Stimulated activated naive CD8-positive, alpha-beta T cell treated with anti-CD3 and anti-CD28 coated beads, Interleukin-15, amount 100 ng/mL, for 72 hours (primary cell): ENCODE measurements around the gene ZC3H6.
A peak's percentile ranks its signal among the peaks of the same experiment; 100 is the strongest.

ENCODE experiments used
- ATAC-seq: fragments of 150-1000 bp; cut with Tn5 transposase; 2 replicates; pipeline ENCODE4 v1.10.0; 2021; ENCODE audit warnings: mild to moderate bottlenecking, moderate library complexity
- DNase-seq, 2 donors: peaks; one replicate each; pipeline ENCODE4 v3.0.0; 2021 to 2022
- H3K27ac Mint-ChIP-seq, 2 donors: one replicate each; pipeline ENCODE4 v1.8.0; 2022; ENCODE audit warnings: mild to moderate bottlenecking in 2 of 2, mixed read lengths in 2 of 2, moderate library complexity in 2 of 2
- H3K27me3 Mint-ChIP-seq: one replicate; pipeline ENCODE4 v1.8.0; 2022; ENCODE audit warnings: mixed read lengths
- H3K4me1 Mint-ChIP-seq: one replicate; pipeline ENCODE4 v1.8.0; 2022; ENCODE audit warnings: mild to moderate bottlenecking, mixed read lengths
- H3K4me3 Mint-ChIP-seq, 2 donors: one replicate each; pipeline ENCODE4 v1.8.0; 2022; ENCODE audit warnings: mild to moderate bottlenecking in 2 of 2, mixed read lengths in 2 of 2, moderate library complexity in 1 of 2
- H3K9me3 Mint-ChIP-seq, 2 donors: one replicate each; pipeline ENCODE4 v1.8.0; 2022; ENCODE audit warnings: mixed read lengths in 2 of 2

The ZC3H6 gene

DNA sequence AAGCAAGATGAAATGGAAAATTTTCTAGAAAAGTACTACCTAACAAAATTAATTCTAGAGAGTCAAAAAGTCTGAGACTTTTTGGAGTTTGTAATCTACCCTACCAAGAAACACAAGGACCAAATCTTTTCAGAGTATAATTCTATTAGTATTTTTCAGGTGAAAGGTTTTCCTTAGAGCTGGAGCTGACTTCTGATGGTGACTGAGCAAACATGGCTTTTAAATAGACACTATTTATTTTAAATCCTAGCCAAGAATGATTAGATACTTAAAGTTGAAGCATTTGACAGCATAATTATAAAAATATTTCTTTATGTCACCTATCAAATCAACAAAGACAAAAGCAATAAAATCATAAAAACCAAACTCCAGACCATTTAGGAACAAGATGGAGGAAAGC is 26.6 kb downstream of the ZC3H6 start:
- Mint-ChIP-seq H3K4me1 (peaks cover 6% of the 10 kb centered on the region), H3K4me3 (no peak overlapping the region), H3K9me3 (no peaks in the 10 kb centered on the region), H3K27ac (no peak overlapping the region), H3K27me3 (no peaks in the 10 kb centered on the region)
- no peak for DNase-seq
- no peak for ATAC-seq

GRCh38 chr2:112304298-112304941 is 29.0 kb downstream of the ZC3H6 start:
- no peak for DNase-seq
- Mint-ChIP-seq H3K4me3 (no peak overlapping the region), H3K4me1 (peaks cover 5% of the 10 kb centered on the region), H3K27me3 (no peaks in the 10 kb centered on the region), H3K27ac (peak overlapping the region in 1 of 2 donors; percentile 86), H3K9me3 (no peaks in the 10 kb centered on the region)
- ATAC-seq, result no peak

GRCh38 chr2:112305132-112305531 is 29.7 kb downstream of the ZC3H6 start:
- DNase-seq, result no peak
- no peak overlapping the region for H3K27ac Mint-ChIP-seq
- no peaks in the 10 kb centered on the region for H3K27me3 Mint-ChIP-seq
- H3K9me3 Mint-ChIP-seq, result no peaks in the 10 kb centered on the region
- no peak for ATAC-seq
- peaks cover 5% of the 10 kb centered on the region for H3K4me1 Mint-ChIP-seq
- H3K4me3 Mint-ChIP-seq, result no peak overlapping the region

- ATAC-seq, result no peak
- H3K27ac Mint-ChIP-seq, result no peak overlapping the region
- no peaks in the 10 kb centered on the region for H3K4me1 Mint-ChIP-seq
- H3K9me3 Mint-ChIP-seq, result no peaks in the 10 kb centered on the region
- no peak for DNase-seq
- H3K4me3 Mint-ChIP-seq, result no peak overlapping the region
- H3K27me3 Mint-ChIP-seq, result no peaks in the 10 kb centered on the region
These were observed 35.5 kb downstream of the ZC3H6 start for GRCh38 chr2:112310906-112311305.

GRCh38 chr2:112311932-112312331 is 36.5 kb downstream of the ZC3H6 start:
- no peaks in the 10 kb centered on the region for H3K27me3 Mint-ChIP-seq
- no peaks in the 10 kb centered on the region for H3K4me1 Mint-ChIP-seq
- no peak overlapping the region for H3K27ac Mint-ChIP-seq
- ATAC-seq (no peak), DNase-seq (no peak)
- no peaks in the 10 kb centered on the region for H3K9me3 Mint-ChIP-seq
- no peak overlapping the region for H3K4me3 Mint-ChIP-seq

GRCh38 chr2:112312821-112313220 is 37.4 kb downstream of the ZC3H6 start:
- H3K27ac Mint-ChIP-seq, result no peak overlapping the region
- no peaks in the 10 kb centered on the region for H3K9me3 Mint-ChIP-seq
- no peaks in the 10 kb centered on the region for H3K4me1 Mint-ChIP-seq
- H3K27me3 Mint-ChIP-seq, result no peaks in the 10 kb centered on the region
- ATAC-seq, result no peak
- DNase-seq, result no peak
- H3K4me3 Mint-ChIP-seq, result no peak overlapping the region

DNA sequence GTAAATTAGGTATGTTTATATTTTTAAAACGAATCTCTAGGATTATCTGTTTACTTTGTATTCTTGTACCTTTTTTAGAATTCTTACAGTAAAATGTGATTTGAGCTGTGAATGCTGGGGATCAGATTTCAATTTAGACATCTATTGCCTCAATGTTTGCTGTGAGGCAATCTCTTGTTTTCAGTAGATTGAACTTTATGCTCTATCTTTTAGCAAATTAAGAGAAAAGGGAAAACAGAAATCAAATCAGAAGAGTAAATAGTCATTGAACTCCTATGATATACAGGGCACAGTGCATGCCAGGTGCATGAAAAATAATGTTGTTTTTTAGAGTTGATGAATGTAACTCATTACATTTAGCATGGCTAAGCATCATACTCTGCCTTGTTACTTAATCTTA is 39.5 kb downstream of the ZC3H6 start:
- Mint-ChIP-seq H3K4me1 (no peaks in the 10 kb centered on the region), H3K27me3 (no peaks in the 10 kb centered on the region), H3K9me3 (no peaks in the 10 kb centered on the region), H3K27ac (no peak overlapping the region), H3K4me3 (no peak overlapping the region)
- ATAC-seq, result no peak
- no peak for DNase-seq

DNA sequence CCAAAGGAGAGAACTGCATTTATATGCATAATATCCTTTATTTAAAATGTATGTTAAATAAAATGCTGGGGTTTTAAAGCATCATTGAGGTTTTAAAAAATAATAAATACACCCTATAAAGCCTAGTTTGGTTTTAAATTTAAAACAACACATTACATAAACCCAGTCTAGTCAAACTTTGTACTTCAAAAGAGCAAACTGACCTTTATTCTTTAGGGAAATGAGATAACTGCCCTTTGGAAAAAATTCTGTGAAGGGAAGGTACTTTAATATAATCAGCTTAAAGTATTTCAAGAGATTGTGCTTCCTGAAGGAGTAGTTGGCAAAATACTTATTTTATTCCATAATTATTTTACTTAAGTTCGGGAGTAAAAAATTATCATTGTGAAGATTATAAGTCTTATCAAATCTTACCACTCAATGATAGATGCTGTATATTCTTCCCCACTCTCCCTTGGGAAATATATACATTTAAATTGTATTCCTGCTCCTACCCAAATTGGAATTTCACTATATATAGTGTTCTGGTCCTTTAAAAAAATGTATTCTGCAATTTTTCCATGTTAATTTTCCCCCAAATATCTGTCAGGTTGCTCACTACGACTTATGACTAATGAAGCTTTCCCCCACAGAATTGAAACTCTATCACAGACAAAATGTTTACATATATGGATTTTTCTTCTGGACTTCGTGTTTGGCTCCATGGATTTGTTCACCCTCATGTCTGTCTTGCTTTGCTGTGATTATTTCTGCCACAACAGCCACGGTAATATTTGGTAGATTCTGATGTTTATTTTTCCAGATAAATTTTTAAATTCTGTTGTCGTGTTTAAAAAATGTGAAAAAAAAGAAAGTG is 42.1 kb downstream of the ZC3H6 start:
- ATAC-seq (no peak), DNase-seq (no peak)
- Mint-ChIP-seq H3K27ac (no peak overlapping the region), H3K4me1 (no peaks in the 10 kb centered on the region), H3K27me3 (no peaks in the 10 kb centered on the region), H3K4me3 (no peak overlapping the region), H3K9me3 (no peaks in the 10 kb centered on the region)

- DNase-seq (no peak), ATAC-seq (no peak)
- H3K4me3 Mint-ChIP-seq, result no peak overlapping the region
- H3K27ac Mint-ChIP-seq, result no peak overlapping the region
- H3K9me3 Mint-ChIP-seq, result no peaks in the 10 kb centered on the region
- H3K27me3 Mint-ChIP-seq, result no peaks in the 10 kb centered on the region
- no peaks in the 10 kb centered on the region for H3K4me1 Mint-ChIP-seq
These were observed 43.1 kb downstream of the ZC3H6 start for GRCh38 chr2:112318515-112318914.

DNA sequence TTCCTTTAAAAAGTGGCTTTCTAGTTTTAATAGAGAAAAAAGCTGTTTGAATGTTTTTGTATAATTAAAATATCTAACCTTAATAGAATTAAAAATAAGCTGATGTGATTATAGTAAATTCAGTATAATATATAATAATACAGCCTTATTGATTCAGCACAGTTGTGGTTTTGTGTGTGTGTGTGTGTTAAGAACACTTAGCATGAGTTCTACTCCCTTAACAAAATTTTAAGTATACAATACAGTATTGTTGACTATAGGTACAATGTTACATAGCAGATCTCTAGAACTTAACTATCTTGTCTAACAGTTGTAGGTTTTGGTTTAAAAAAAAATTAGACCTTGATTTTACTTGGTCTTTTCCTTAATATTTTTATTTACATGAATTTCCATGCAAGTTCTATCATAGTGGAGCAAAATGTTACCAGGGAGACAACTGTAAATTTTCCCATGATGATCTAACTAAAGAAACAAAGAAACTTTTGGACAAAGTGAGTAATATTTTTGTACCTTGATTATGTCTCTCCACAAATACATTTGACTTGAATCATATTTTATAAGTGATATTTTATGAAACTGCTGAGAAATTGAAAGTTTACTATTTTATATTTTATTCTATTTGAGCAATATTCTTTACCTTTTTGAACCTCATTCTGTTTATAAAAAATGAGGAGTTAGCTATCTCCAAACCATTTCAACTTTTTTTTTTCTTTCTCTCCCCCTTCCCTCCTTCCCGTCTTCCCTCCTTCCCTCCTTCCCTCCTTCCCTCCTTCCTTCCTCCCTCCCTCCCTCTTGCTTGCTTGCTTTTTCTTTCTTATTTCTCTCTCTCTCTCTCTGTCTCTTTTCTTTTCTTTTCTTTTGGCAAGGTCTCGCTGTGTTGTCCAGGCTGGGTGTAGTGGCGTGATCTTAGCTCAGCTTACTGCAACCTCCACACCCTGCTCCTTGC is 46.3 kb downstream of the ZC3H6 start:
- H3K27ac Mint-ChIP-seq, result no peak overlapping the region

DNA sequence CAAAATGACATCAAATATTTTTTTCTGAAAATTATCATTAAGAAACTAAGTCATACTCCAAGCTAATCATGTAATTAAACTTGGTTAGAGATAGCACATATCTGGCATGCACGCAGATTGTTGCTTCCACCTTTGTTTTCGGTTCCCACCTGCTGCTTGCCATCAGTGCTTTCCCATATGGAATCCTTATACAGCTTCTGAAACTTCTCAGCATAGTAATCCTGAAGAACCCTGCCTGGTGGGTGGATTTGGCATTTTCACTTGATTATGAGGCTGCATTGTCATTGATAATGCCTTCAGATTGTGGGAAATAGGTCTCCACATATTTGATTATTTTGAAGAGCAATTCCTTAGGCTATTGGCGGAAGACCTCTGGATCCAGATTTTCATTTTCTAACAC is 47.5 kb downstream of the ZC3H6 start:
- no peak for DNase-seq
- no peak overlapping the region for H3K27ac Mint-ChIP-seq
- no peaks in the 10 kb centered on the region for H3K4me1 Mint-ChIP-seq
- ATAC-seq, result no peak
- H3K27me3 Mint-ChIP-seq, result no peaks in the 10 kb centered on the region
- no peaks in the 10 kb centered on the region for H3K9me3 Mint-ChIP-seq
- no peak overlapping the region for H3K4me3 Mint-ChIP-seq

More for the DNA sequence above, 46.3 kb downstream of the ZC3H6 start:
- ATAC-seq (no peak), DNase-seq (no peak)
- Mint-ChIP-seq H3K4me3 (no peak overlapping the region), H3K9me3 (no peaks in the 10 kb centered on the region), H3K27me3 (no peaks in the 10 kb centered on the region), H3K4me1 (no peaks in the 10 kb centered on the region)

DNA sequence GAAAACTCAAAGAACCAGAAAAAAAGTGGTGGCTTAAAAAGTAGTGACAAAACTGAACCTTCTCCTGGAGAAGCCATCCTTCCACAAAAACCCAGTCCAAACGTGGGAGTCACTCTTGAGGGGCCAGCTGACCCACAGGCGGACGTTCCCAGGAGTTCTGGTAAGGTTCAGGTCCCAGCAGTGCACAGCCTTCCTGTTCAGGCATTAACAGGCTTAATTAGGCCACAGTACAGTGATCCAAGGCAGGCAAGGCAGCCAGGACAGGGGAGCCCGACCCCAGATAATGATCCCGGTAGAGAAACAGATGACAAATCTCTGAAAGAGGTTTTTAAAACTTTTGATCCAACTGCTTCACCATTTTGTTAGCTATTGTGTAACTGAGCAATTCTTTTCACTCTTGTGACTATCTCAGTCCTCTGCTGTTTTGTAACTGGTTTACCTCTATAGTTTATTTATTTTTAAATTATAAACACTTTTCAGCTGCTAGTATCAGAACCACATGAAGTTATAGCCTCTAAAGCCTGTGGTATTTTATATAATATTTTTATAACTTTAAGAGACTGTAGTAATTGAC is 56.8 kb downstream of the ZC3H6 start:
- Mint-ChIP-seq H3K4me1 (no peaks in the 10 kb centered on the region), H3K27me3 (no peaks in the 10 kb centered on the region), H3K4me3 (no peak overlapping the region), H3K9me3 (no peaks in the 10 kb centered on the region), H3K27ac (peak overlapping the region in 1 of 2 donors; percentile 42)
- no peak for DNase-seq
- no peak for ATAC-seq

GRCh38 chr2:112335600-112335999 is 60.2 kb downstream of the ZC3H6 start:
- ATAC-seq (no peak), DNase-seq (no peak)
- Mint-ChIP-seq H3K9me3 (no peaks in the 10 kb centered on the region), H3K4me1 (no peaks in the 10 kb centered on the region), H3K27ac (no peak overlapping the region), H3K4me3 (no peak overlapping the region), H3K27me3 (no peaks in the 10 kb centered on the region)

GRCh38 chr2:112339986-112340385 is 64.6 kb downstream of the ZC3H6 start:
- Mint-ChIP-seq H3K4me3 (no peak overlapping the region), H3K27me3 (no peaks in the 10 kb centered on the region), H3K27ac (no peak overlapping the region), H3K4me1 (peaks cover 13% of the 10 kb centered on the region), H3K9me3 (no peaks in the 10 kb centered on the region)
- no peak for ATAC-seq
- DNase-seq, result no peak

- ATAC-seq (no peak), DNase-seq (no peak)
- no peaks in the 10 kb centered on the region for H3K9me3 Mint-ChIP-seq
- no peak overlapping the region for H3K27ac Mint-ChIP-seq
- H3K4me3 Mint-ChIP-seq, result no peak overlapping the region
- no peaks in the 10 kb centered on the region for H3K27me3 Mint-ChIP-seq
- H3K4me1 Mint-ChIP-seq, result peaks cover 14% of the 10 kb centered on the region
These were observed 65.3 kb downstream of the ZC3H6 start for GRCh38 chr2:112340475-112341267.
